Anterior cingulate cortex (tissue), 58 donors: ENCODE results near the gene TRMT10B.

Experiments
- DNase-seq, 58 donors: peaks; one replicate each; lab custom pipeline; 2025; lab: John Stamatoyannopoulos, UW

Gene TRMT10B, protein sequence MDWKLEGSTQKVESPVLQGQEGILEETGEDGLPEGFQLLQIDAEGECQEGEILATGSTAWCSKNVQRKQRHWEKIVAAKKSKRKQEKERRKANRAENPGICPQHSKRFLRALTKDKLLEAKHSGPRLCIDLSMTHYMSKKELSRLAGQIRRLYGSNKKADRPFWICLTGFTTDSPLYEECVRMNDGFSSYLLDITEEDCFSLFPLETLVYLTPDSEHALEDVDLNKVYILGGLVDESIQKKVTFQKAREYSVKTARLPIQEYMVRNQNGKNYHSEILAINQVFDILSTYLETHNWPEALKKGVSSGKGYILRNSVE

DNA sequence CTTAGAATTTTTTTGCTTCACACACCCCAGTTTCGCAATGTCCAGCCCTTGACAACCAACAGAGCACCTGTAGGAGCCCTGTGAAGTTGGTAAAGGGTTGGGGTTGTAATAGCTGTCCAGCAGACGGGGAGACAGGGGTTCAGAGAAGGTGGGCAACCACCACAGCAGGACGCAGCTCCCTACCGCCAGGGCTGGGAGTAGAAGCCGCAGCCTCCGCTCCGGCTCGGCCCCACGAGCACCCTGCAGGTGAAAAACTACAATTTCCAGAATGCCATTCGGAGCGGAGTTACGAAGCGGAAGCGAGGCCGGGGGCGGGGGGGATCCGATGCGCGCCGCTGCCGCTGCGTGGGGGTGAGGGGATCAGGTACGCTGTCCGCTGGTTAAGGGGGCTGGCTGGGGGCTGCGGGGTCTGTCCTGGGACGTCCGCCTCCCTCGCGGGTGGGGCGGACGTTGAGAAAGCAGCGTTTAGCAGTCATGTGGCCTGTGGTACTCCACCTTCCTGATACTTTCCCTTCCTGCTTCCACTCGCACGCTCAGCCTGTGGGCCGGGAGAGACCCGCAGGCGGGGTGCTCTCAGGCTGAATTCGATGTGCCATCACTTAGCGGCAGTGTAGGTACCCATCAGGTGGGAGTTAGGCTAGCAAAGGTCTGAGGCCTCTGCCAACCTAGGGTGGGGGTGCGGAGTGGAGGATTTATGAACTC lies at the start of gene TRMT10B:
TSS of gene TRMT10B (plus strand) at position 317 of the 702 bp plus-strand sequence. CDS start 8,127 bp downstream, outside the sequence.
- peak in 56 of 58 donors; percentile 9 to 80 (median 56) for DNase-seq

DNA sequence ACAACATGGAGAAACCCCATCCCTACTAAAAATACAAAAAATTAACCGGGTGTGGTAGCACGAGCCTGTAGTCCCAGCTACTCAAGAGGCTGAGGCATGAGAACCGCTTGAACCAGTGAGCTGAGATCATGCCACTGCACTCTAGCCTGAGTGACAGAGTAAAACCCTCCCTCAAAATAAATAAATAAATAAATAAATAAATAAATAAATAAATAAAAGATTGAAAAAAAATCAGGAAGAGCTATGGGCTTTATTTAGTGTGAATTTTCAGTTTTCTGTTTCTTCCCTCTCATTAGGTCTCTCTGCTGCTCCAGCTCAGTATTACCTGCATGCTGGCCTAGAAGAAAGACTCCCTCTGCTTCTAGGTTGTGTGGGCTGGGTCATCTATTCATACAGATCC lies 47.8 kb upstream of the TRMT10B start:
- no peak for DNase-seq

DNA sequence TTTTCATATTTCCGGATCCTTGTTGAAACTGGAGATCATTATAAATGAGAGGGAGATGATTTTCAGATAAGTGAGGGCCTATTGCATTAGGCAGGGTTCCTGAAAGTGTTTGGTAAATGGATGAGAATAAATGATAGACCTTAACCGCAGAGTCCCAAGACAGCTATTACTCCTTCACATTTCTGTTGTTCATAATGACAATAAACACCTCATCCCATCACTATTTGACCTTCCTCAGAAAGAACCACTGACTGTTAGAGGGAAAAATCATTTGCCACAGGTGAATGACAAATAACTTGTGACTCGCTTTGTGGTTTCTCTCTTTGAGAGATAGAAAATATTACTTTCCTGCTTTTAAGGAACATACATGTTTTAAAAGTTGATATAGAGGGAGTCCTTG lies 47.3 kb upstream of the TRMT10B start:
- DNase-seq = no peak

DNA sequence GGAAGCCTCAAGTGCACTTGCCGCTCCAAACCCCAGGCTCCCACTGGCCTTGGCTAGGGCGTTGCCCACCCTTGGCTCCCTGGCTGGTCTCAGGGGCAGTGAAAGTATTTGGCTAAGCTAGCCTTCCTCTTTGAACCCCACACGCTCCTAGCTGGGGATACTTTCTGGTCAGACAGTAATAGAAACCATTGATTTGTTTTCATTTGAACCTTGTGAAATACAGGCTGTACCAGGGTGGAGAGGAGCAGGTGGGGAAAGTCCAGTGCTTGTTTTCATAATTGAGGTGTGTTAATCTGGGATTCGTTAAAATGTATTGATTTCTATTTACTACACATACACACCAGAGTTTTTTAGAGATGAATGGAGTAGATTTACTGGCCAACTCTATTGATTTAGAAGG lies 45.9 kb upstream of the TRMT10B start:
- DNase-seq = no peak

DNA sequence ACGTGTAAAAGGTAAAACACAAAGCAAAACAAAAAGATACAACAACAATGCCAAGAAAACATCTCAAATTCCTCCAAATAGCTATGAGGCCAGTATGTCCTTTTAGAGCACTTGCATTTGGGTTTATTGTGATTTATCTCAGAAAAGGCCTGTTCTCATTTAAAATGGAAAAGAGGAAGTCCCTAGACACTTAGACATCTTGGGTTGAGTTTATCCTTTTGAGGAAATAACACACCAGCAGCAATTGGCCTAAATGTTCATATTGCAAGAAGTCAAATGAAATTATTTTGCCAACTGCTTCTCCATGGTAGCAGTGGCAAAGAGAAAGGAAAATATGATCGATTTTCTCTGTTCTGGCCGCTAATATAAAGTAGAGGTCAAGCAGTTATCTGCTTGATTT lies 43.6 kb upstream of the TRMT10B start:
- no peak for DNase-seq

DNA sequence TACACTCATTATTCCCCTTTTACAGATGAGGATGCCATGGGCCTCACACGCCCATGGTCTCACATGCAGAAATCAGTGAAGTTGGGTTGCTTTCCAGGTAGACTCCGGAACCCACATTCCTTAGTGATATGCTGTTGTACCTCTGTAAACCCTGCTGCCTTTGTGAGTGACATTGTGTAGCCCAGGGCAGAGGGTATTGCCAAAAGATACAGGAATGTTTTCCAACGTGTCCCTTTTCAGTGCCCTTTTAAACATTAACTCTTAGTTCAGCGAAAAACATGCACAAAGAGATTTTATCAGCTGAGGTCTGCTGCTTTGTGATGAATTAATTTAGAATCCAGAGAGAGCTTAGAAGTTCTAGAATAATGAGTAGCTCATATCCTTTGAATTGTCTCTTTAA lies 38.3 kb upstream of the TRMT10B start:
- no peak for DNase-seq

DNA sequence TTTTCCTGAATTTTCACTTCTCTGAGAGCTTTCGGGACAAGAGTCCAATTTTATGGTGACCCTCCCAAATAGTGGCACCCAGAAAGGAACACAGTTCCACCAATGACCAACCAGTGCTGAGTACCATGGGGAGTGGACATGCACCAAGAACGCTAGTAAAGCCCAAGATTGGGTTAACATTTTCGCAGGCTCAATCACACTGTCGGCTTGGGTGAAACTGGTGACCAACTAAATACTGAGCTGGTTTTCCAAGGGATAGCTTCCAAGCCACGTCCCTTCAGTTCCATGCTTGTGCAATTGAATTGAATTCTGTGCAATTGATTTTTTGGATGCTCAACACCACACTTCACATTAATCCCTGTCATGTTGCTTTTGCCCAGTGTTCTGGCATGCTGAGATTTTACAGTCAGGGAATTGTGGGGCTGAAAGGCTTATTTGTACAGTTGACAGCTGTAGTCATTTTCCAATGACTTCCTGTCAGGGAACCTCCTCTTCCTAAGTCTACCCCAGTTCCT lies 37.6 kb upstream of the TRMT10B start:
- DNase-seq = no peak

DNA sequence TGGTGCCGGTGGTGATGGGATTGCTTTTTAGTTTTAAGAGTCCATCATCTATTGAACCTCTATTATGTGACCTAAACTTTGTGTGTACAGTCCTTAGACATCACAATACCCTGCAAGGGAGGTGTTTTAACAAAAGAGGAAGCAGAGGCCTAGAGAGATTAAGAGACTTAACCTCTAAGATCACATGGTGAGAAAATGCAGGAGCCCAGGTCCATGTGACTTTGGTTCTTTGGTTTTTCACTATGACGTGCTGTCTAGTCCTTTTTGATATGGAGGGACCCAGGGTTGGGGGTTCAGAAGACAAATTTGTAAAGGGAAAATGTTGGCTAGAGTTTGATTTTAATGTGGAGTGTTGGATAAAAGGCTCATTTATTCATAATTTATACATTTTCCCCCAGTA lies 34.1 kb upstream of the TRMT10B start:
- no peak for DNase-seq

DNA sequence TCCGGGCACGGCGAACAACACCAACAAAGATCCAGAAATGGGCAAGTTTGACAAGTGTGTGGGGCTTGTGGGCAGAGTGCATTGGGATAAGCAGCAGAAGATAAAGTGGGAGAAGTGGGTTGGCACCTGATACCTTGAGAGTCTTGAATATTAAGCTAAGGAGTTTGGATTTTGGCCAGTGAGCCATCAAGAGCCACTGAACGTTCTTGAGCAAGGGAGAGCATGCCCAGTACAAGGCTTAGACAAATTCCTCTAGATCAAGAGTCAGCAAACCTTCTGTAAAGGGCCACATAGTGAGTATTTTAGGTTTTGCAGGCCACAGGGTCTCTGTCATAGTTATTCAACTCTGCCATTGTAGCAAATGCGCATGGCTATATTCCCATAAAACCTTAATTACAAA lies 26.6 kb upstream of the TRMT10B start:
- DNase-seq = no peak

DNA sequence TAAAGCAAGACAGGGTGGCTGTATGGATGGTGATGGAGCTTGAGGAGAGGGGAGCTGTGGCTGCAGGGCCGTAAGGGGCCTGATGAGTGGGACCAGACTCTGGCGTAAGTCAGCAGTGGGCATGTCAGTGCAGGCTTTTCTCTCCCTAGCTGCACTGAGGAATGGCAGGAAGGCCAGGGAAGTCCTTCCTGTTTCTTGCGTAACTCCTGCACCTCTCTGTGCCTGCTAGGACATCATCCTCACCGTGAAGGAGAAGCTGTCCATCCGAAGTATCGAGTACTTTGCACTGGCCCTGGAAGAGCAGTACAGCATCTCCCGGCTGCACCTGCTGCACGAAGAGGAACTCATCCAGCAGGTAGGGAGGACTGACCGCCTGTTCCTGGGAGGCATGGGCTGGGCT lies 24.1 kb upstream of the TRMT10B start:
- DNase-seq = no peak

DNA sequence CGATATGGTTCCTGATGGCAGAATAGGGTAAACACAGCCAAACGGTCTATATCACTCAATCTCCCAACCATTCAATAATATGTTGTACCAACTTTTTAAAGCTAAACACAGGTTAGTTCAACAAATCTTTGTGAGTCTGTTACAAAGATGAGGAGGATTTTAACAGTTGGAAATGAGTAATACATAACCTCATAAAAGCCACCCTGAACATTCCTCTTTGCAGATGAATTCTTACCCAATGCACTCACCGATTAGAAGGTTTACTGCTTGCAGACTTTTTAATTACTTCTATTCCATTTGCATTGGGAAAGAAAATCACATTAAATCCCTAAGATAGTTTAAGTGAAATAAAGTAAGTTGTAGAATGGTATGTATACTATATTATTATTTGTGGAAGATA lies 23.3 kb upstream of the TRMT10B start:
- DNase-seq = no peak

DNA sequence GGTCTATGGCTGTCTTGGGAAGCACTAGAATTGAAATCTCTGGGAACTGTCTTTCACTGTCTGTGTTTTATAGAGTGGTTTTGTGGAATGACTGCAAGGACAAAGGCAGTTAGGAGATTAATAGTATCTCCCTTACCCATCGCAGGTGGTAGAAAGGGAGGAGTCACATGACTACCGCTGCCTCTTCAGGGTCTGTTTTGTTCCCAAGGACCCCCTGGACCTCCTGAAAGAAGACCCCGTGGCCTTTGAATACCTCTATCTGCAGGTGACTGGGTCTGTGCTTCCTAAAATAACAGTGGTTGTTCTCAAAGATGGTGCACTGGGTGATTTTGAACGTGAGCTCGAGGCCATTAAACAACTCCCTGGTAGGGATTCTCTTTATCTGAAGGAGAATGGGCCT lies 22.8 kb upstream of the TRMT10B start:
- no peak for DNase-seq

DNA sequence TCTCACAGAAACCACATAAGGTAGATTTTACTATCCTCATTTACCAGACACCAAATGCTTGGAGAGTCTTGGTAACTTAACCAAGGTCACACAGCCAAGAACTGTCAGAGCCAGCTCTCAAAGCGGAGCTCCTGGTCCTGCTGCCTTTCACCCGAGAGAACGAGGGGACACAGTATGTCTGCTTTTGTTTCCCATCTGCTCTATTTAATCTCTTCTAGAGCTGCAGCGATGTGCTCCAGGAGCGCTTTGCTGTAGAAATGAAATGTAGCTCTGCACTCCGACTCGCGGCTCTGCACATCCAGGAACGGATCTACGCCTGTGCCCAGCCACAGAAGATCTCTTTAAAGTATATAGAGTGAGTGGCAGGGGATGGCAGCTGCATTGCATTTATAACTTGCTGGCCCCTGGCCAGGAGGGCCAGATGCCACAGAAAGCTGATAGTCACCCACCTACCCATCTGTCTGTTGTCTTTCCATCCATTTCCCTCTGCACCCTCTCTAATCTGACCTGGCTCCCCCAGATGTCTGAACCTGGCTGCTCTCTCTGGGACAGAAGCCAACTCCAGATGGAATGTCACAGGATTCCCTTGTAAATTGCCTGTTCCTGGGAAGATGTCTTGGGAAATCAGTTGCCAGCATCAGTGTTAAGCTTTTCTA lies 21.4 kb upstream of the TRMT10B start:
- DNase-seq = peak in 14 of 58 donors; percentile 4 to 30 (median 12)

DNA sequence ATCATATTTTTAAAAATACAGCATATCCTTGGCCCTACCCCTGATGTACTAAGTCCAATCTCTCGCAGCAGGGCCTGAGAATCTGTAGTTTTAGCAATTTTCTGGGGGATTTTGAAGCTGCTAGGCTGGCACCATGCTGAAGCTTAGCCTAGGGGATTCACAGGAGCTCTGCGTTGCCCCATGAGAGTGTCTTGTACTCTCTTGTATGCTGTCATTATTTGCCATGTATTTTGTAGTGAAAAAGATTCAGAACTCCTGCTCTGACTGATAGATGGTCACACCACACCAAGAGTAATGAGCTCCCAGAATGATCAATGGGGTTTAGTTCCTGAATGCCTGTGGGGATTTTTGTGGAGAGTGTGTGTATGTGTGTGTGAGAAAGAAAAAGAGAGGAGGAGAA lies 20.7 kb upstream of the TRMT10B start:
- no peak for DNase-seq

DNA sequence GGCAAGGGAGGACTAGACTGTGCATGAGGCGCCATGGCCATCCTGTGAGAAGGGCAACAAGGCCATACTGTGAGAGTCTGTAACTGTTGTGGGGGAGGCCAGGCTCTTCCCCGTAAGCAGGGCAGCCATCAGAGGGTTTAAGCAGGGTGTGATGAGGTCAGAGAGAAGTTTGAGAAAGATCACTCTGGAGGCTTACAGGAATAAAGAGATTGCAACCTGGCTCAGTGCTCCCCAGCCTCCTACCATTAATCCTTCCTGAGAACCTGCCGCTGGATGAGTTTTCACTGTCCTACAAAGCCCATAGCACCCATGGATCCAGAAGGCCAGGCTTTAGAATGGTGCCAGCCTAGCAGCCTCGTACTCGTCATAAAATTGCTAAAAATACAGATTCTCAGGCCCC lies 14.4 kb upstream of the TRMT10B start:
- DNase-seq = no peak

DNA sequence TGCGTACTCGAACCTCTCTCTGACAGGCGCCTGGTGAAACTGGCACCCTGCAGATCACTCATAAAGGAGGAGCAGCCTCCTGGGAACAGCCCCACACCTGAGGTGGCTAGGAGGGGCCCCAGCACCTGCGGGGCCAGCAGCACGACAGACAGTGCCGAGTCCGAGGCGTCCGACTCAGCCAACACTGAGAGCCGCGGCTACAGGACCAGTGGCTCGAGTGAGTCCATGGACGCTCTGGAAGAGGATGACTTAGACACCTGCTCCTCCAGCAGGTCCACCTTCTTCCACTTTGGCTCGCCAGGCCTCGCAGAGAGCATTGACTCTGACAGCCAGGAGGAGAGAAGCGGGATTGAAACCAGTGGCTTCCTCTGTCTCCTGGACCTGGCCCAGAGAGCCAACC lies 13.5 kb upstream of the TRMT10B start:
- no peak for DNase-seq

DNA sequence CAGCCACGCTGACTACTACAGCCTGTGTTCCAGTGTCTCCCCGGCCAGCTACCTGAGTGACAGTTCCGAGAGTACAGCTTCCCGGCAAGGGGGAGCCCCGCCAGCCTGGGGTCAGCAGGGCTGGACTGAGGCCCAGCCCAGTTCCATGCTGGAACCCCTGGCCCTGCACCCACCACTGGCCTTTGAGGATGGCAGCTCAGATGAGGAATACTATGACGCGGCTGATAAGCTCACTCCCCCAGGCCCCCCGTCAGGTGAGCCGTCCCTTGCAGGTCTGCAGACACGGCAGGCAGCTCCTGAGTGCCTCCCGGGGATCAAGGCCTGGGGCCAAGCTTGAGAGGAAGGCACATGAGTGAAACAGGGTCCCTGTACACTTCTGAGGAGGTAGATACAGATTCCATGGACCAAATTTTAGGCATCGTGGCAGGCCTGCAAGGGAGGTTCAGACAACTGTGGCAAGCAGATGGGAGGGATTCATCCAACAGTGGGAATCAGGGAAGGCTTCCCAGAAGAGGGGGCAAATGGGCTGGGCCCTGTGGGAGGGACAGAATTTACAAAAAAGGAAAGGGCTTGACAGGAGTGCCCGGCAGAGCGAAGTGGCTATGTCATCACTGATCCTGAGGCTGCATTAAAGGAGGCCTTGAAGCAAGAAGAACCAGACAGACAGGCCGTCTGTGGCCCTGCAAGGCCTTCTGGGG lies 12.8 kb upstream of the TRMT10B start:
- no peak for DNase-seq

DNA sequence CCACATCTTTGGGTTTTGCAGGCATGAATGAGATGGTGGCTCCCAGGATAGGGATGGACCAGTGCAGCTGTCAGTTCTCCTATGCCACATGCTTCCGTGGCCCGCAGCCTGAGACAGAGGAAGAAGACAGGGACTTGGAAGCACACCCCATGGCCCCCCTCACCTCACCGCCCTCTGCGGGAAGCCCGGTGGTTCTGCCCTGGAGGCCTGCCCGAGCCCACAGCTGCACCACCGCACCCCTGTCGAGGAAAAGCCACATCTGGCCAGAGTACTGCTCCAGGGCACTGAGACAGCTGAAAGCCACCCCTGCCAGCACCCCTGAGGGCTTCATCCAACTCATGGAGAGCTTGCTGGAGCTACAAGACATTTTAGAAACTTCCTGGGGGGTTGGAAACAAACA lies 7.6 kb upstream of the TRMT10B start:
- DNase-seq = no peak

DNA sequence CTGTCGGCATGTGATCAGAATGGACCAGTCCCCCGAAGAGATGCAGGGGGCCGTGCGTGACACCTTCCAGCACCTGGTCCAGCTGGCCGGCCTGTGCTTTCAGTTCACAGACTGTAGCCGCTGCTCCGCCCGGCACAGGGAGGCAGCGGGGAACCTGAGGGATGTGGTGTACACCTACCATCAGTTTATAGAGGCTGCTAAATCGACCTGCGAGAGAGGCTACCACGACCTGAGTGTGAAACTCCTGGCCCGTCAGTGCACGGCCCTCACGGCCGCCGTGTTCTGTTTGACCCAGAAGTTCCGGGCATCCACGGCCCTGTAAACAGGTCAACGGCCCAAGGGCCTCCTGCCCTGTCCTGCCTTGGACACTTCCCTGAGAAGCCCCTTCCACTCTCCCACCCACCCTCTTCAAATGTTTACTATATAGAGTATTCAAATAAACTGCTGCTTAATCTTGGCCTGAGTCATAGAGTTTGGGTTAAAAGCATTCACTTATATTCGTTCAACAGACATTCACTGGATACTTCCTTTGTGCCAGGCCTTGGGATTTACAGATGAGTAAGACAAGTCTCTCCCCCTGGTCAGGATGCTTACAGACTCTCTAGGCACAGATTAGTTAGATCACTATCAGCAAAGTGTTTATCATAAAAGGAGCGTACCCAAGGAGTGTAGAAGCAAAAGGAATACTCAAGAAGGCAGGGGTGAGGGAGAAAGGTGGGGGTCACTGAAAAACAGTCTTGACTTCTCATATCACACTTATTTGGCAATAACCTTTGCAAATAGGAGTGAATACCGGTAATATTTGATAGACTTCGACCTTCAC lies 6.9 kb upstream of the TRMT10B start:
- no peak for DNase-seq

DNA sequence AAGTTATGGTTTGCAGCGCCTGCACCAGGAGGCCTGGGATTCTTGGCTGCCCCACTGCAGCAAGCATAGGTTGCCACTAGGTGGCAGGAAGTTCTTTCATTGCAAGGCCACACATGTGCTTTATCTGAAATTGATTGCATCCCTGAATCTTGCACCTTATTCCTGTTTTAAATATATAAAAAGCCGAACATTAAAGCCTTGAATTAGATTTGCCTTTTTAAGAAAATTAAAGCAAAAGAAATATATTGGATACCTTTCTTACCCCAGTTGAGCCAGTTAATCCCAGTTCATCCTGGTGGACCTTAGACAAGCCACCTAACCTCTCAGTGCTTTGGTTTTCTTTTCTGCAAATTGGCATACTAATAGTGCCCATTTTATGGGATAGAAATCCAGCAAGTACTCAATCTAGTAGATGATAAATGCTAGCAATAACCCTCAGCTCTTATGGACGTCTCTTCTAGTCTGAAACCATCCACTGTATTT lies 6.3 kb upstream of the TRMT10B start:
- DNase-seq = peak in 41 of 58 donors; percentile 4 to 69 (median 23)
